ENCODE measurements around the gene ABHD15. TPM values are rescaled to one million over a fixed set of nuclear protein-coding genes. Genes with fewer than 3 reads are reported as not detected.
A peak's percentile ranks its signal among the peaks of the same experiment; 100 is the strongest.

Gene ABHD15
- polyA plus RNA-seq, 1 donor = 25.6 TPM

- H3K4me3 ChIP-seq (ENCODE audit: low read length) = no peak overlapping the region
- no peaks in the 10 kb centered on the region for H3K27me3 ChIP-seq (ENCODE audit: control insufficient read depth, insufficient read depth, low read length)
- DNase-seq = no peak
These were observed 27.8 kb upstream of the ABHD15 start for GRCh38 chr17:29594519-29595090.

GRCh38 chr17:29593591-29594518 is 27.0 kb upstream of the ABHD15 start:
- H3K4me1 ChIP-seq (ENCODE audit: control insufficient read depth, insufficient read depth, low read length) = peaks cover 41% of the 10 kb centered on the region
- no CpG with 5 or more reads among the region's 64 CpGs for WGBS (ENCODE audit: insufficient coverage, low lambda C conversion rate)
- no peaks in the 10 kb centered on the region for H3K36me3 ChIP-seq (ENCODE audit: control insufficient read depth, insufficient read depth, low read length)
- no peak overlapping the region for H3K27ac ChIP-seq (ENCODE audit: low read length)
- peak overlapping the region; percentile 46 for H3K4me3 ChIP-seq (ENCODE audit: low read length)
- DNase-seq = no peak
- H3K9me3 ChIP-seq (ENCODE audit: control insufficient read depth, low read depth, low read length) = no peaks in the 10 kb centered on the region
- no peaks in the 10 kb centered on the region for H3K27me3 ChIP-seq (ENCODE audit: control insufficient read depth, insufficient read depth, low read length)

More at GRCh38 chr17:29594519-29595090, 27.8 kb upstream of the ABHD15 start:
- no peaks in the 10 kb centered on the region for H3K9me3 ChIP-seq (ENCODE audit: control insufficient read depth, low read depth, low read length)
- no peaks in the 10 kb centered on the region for H3K36me3 ChIP-seq (ENCODE audit: control insufficient read depth, insufficient read depth, low read length)
- WGBS (ENCODE audit: insufficient coverage, low lambda C conversion rate) = no CpG with 5 or more reads among the region's 11 CpGs
- no peak overlapping the region for H3K27ac ChIP-seq (ENCODE audit: low read length)
- H3K4me1 ChIP-seq (ENCODE audit: control insufficient read depth, insufficient read depth, low read length) = peaks cover 41% of the 10 kb centered on the region

DNA sequence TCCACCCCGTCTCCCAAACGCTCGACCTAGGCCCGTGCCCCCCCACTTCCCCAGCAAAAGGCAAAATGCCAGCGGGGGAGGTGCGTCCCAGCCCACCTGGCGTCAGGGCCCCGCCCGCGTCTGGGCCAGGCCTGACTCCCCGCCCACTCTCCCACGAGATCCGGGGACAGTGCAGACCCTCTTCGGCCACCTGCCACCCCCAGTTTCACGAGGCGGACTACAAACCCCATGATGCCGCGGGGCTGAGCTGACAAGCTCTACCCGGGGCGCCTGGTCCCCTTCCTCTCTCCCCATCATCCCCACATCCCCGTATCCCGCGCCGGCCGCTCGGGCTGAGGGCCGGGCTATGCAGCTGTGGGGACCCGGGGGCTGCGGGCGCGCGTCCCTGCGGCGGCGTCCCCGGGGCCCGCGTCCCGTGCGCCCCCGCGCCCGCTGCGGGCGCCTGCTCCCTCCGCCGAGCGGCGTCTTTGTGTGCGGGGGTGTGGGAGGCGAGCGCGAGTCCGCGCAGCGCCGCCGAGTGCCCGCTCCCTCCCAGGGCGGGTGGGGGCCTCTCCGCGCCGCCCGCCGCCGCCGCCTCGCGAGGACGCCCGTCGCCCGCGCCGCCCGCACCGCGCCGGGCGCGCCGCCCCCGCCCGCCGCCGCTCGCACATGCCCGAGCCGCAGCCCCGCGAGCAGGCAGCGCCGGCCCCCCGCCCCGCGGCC is 26.2 kb upstream of the ABHD15 start, which contains the start of gene ANKRD13B:
ANKRD13B (plus strand) TSS at position 283 of the 702 bp plus-strand sequence. CDS start 490 bp downstream, outside the sequence.
- Histone ChIP-seq H3K36me3 (ENCODE audit: control insufficient read depth, insufficient read depth, low read length) (no peaks in the 10 kb centered on the region), H3K9me3 (ENCODE audit: control insufficient read depth, low read depth, low read length) (no peaks in the 10 kb centered on the region), H3K27ac (ENCODE audit: low read length) (peak within 1 kb of the TSS; percentile 47), H3K27me3 (ENCODE audit: control insufficient read depth, insufficient read depth, low read length) (no peaks in the 10 kb centered on the region), H3K4me1 (ENCODE audit: control insufficient read depth, insufficient read depth, low read length) (peaks cover 44% of the 10 kb centered on the region), H3K4me3 (ENCODE audit: low read length) (peak within 1 kb of the TSS; percentile 46)
- DNase-seq = peak in 1 of 2 donors; percentile 51
- WGBS (ENCODE audit: insufficient coverage, low lambda C conversion rate) = no CpG with 5 or more reads among the region's 96 CpGs

DNA sequence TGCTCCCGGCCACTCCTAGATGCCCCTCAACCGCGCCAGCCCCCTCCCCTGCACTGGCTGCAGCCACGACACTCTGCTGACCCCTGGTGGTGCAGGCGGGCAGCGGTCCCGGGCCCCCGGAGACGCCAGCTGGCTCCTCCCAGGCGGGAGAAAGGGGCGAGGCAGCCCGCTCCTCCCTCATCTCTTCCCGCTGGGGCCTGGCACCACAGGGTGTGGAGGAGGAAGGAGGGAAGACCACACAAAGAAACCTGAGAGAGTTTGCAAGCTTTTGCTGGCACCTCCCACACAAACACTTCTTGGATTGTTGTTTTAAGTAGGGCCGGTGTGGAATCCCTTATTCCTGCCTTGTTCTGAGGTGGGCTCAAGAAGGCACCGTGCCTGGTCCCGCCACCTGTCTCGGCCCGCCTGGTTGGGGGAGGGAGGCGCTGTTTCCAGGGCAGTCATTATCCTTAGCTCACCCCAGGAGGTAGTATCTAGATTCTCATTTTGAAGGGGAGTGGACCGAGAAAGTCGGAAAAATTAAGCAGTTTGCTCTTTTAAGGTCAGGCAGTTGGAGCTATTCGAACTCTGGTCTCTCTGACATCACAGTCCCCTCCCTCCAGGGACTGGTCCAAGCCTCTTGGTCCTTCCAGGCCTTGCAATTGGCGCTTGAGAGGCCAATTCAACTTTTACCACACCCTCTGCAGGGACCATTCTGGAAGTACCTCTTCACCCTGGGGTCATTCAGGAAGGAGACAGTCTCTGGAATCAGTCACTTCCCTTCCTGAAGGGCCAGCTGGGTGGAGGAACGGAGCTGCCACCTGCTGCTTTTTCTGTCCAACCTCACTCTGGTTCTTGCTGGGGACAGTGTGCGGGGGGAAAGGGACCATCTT is 25.1 kb upstream of the ABHD15 start:
- H3K27ac ChIP-seq (ENCODE audit: low read length) = peak overlapping the region; percentile 47
- no CpG with 5 or more reads among the region's 25 CpGs for WGBS (ENCODE audit: insufficient coverage, low lambda C conversion rate)
- H3K4me3 ChIP-seq (ENCODE audit: low read length) = peak overlapping the region; percentile 34
- no peaks in the 10 kb centered on the region for H3K9me3 ChIP-seq (ENCODE audit: control insufficient read depth, low read depth, low read length)
- H3K36me3 ChIP-seq (ENCODE audit: control insufficient read depth, insufficient read depth, low read length) = peaks cover 2% of the 10 kb centered on the region
- H3K27me3 ChIP-seq (ENCODE audit: control insufficient read depth, insufficient read depth, low read length) = no peaks in the 10 kb centered on the region
- H3K4me1 ChIP-seq (ENCODE audit: control insufficient read depth, insufficient read depth, low read length) = peaks cover 51% of the 10 kb centered on the region
- peak; percentile 86 to 88 for DNase-seq

GRCh38 chr17:29591146-29591736 is 24.4 kb upstream of the ABHD15 start:
- H3K9me3 ChIP-seq (ENCODE audit: control insufficient read depth, low read depth, low read length) = no peaks in the 10 kb centered on the region
- no CpG with 5 or more reads among the region's 31 CpGs for WGBS (ENCODE audit: insufficient coverage, low lambda C conversion rate)
- H3K36me3 ChIP-seq (ENCODE audit: control insufficient read depth, insufficient read depth, low read length) = peaks cover 2% of the 10 kb centered on the region
- H3K27me3 ChIP-seq (ENCODE audit: control insufficient read depth, insufficient read depth, low read length) = no peaks in the 10 kb centered on the region
- DNase-seq = peak; percentile 29 to 67
- H3K4me1 ChIP-seq (ENCODE audit: control insufficient read depth, insufficient read depth, low read length) = peaks cover 51% of the 10 kb centered on the region
- H3K27ac ChIP-seq (ENCODE audit: low read length) = peak overlapping the region; percentile 40
- peak overlapping the region; percentile 34 for H3K4me3 ChIP-seq (ENCODE audit: low read length)

DNA sequence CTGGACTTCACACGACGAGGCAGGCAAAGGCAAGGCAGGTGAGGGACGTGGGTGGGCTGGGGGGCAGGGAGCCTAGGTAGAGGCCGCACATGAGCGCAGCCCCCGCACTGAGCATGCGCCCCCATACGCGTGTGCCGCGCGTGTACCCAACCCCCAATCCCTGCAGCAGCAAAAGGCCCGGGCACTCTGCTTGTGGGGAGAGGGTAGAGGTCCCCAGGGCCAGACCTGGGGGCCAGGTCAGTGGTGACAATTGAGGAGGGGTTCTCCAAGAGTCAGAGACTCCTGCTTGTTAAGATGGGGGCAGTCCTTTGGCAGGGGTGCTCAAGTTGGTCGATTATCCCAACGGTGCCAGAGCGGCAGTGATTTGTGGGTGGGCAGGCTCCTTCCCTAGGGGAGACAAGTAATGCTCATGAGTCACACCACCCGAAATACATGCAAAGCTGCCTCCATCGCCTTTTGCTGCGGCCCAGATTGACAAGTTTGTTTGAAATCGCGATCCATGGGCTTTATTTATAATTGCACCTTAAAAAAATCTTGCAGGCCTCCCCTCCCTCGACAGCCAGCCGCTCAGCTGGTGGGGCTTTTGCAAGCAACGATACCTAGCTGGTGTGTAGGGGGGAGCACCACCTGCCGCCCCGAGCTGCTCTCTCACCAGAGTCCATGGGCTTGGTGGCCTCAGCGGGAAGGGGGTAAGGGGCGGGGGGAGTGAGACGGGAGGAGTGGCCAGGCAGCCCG is 23.7 kb upstream of the ABHD15 start:
- no CpG with 5 or more reads among the region's 30 CpGs for WGBS (ENCODE audit: insufficient coverage, low lambda C conversion rate)
- Histone ChIP-seq H3K4me3 (ENCODE audit: low read length) (peak overlapping the region; percentile 34), H3K4me1 (ENCODE audit: control insufficient read depth, insufficient read depth, low read length) (peaks cover 51% of the 10 kb centered on the region), H3K27ac (ENCODE audit: low read length) (no peak overlapping the region), H3K36me3 (ENCODE audit: control insufficient read depth, insufficient read depth, low read length) (peaks cover 2% of the 10 kb centered on the region), H3K27me3 (ENCODE audit: control insufficient read depth, insufficient read depth, low read length) (no peaks in the 10 kb centered on the region), H3K9me3 (ENCODE audit: control insufficient read depth, low read depth, low read length) (no peaks in the 10 kb centered on the region)
- DNase-seq = no peak

- Histone ChIP-seq H3K9me3 (ENCODE audit: control insufficient read depth, low read depth, low read length) (no peaks in the 10 kb centered on the region), H3K4me1 (ENCODE audit: control insufficient read depth, insufficient read depth, low read length) (peaks cover 54% of the 10 kb centered on the region), H3K27ac (ENCODE audit: low read length) (peak within 1 kb of the TSS; percentile 71), H3K27me3 (ENCODE audit: control insufficient read depth, insufficient read depth, low read length) (no peaks in the 10 kb centered on the region), H3K36me3 (ENCODE audit: control insufficient read depth, insufficient read depth, low read length) (peaks cover 2% of the 10 kb centered on the region), H3K4me3 (ENCODE audit: low read length) (peak within 1 kb of the TSS; percentile 77)
- WGBS (ENCODE audit: insufficient coverage, low lambda C conversion rate) = no CpG with 5 or more reads among the region's 70 CpGs
- peak; percentile 85 to 91 for DNase-seq
These were observed 22.9 kb upstream of the ABHD15 start, which contains the start of gene GIT1 for GRCh38 chr17:29589524-29590410. Gene GIT1, minus strand, starts transcription at chr17:29589648. Its CDS starts 270 bp downstream, at chr17:29589378.

GRCh38 chr17:29588562-29589411 is 21.9 kb upstream of the ABHD15 start:
- Histone ChIP-seq H3K36me3 (ENCODE audit: control insufficient read depth, insufficient read depth, low read length) (peaks cover 2% of the 10 kb centered on the region), H3K9me3 (ENCODE audit: control insufficient read depth, low read depth, low read length) (no peaks in the 10 kb centered on the region), H3K27me3 (ENCODE audit: control insufficient read depth, insufficient read depth, low read length) (no peaks in the 10 kb centered on the region), H3K4me1 (ENCODE audit: control insufficient read depth, insufficient read depth, low read length) (peaks cover 47% of the 10 kb centered on the region), H3K4me3 (ENCODE audit: low read length) (peak overlapping the region; percentile 77), H3K27ac (ENCODE audit: low read length) (peak overlapping the region; percentile 71)
- no CpG with 5 or more reads among the region's 72 CpGs for WGBS (ENCODE audit: insufficient coverage, low lambda C conversion rate)
- DNase-seq = peak; percentile 24 to 61

Measured in large intestine (tissue), 3 donors.